H1 (cell line): ENCODE measurements around the gene MT1H. TPM values are rescaled to one million over a fixed set of nuclear protein-coding genes. Genes with fewer than 3 reads are reported as not detected.

Experiments used
- CTCF ChIA-PET: fragments of 300-600 bp; sonication (Branson Sonifier 250); formaldehyde crosslinking; loops from one replicate; lab custom pipeline; 2021; ENCODE audit not compliant: partially characterized antibody; lab: Charles Lee
- POLR2A ChIA-PET: fragments of 300-600 bp; sonication (Branson Sonifier 250); formaldehyde crosslinking; loops from one replicate; lab custom pipeline; 2021; ENCODE audit warnings: inconsistent platforms; ENCODE audit not compliant: partially characterized antibody; lab: Charles Lee
- DNase-seq, 2 experiments: peaks; one replicate each; pipeline versions ENCODE4 v3.0.0 to v3.0.0-alpha.2; 2010 to 2022; ENCODE audit warnings: low spot score in 2 of 2, low read depth in 1 of 2, mixed read lengths in 1 of 2
- FAIRE-seq: peaks from 2 replicates; lab custom pipeline; 2011; peaks lifted over from hg19 to GRCh38; lab: Jason Lieb, UNC
- H2AFZ ChIP-seq: 2 replicates; pipeline ENCODE4 v1.8.1; 2012; ENCODE audit warnings: low read length, inconsistent platforms
- H2AK5ac ChIP-seq: 2 replicates; pipeline ENCODE4 v1.6.1; 2013; ENCODE audit warnings: low read depth, low read length
- H2BK120ac ChIP-seq: replicated peaks from 2 replicates; pipeline ENCODE3; 2013; ENCODE audit warnings: low read depth, low read length, inconsistent platforms
- H2BK12ac ChIP-seq: 2 replicates; pipeline ENCODE4 v1.6.1; 2013; ENCODE audit warnings: low read depth, low read length
- H2BK15ac ChIP-seq: 2 replicates; pipeline ENCODE4 v1.6.1; 2013; ENCODE audit warnings: low read length
- H2BK20ac ChIP-seq: 2 replicates; pipeline ENCODE4 v1.6.1; 2013; ENCODE audit warnings: low read length
- H2BK5ac ChIP-seq: 2 replicates; pipeline ENCODE4 v1.6.1; 2013; ENCODE audit warnings: low read depth, low read length
- H3K14ac ChIP-seq: 2 replicates; pipeline ENCODE4 v1.6.1; 2013; ENCODE audit warnings: inconsistent platforms; ENCODE audit not compliant: insufficient read length
- H3K18ac ChIP-seq: 2 replicates; pipeline ENCODE4 v1.6.1; 2013; ENCODE audit warnings: low read length; ENCODE audit errors: extremely low read depth
- H3K23ac ChIP-seq: 2 replicates; pipeline ENCODE4 v1.6.1; 2013; ENCODE audit warnings: inconsistent platforms; ENCODE audit not compliant: insufficient read length
- H3K23me2 ChIP-seq: 2 replicates; pipeline ENCODE4 v1.6.1; 2013; ENCODE audit warnings: low read depth, low read length
- H3K27ac ChIP-seq: 2 replicates; pipeline ENCODE4 v1.6.1; 2011; ENCODE audit warnings: low read depth, low read length, inconsistent platforms
- H3K27me3 ChIP-seq, 4 experiments: replicated peaks in 1 of 4; 1 replicate in 1 of 4; 2 replicates in 3 of 4; pipeline versions ENCODE4 v1.6.1 to v1.8.1; 2011 to 2013; ENCODE audit warnings: low read length in 3 of 4, mild to moderate bottlenecking in 3 of 4, inconsistent platforms in 2 of 4, mixed read lengths in 2 of 4, moderate library complexity in 1 of 4; ENCODE audit not compliant: control insufficient read depth in 3 of 4, insufficient read depth in 3 of 4; ENCODE audit errors: extremely low read depth in 1 of 4
- H3K36me3 ChIP-seq, 4 experiments: 2 replicates each; pipeline versions ENCODE4 v1.6.1 to v1.8.1; 2011 to 2013; ENCODE audit warnings: mild to moderate bottlenecking in 4 of 4, low read length in 3 of 4, moderate library complexity in 2 of 4, control low read depth in 1 of 4, inconsistent platforms in 1 of 4; ENCODE audit not compliant: insufficient read depth in 4 of 4, control insufficient read depth in 2 of 4
- H3K4ac ChIP-seq: replicated peaks from 2 replicates; pipeline ENCODE3; 2013; ENCODE audit warnings: low read length, low read depth, mixed read lengths, inconsistent platforms; ENCODE audit not compliant: insufficient read length
- H3K4me1 ChIP-seq, 4 experiments: replicated peaks in 1 of 4; 1 replicate in 1 of 4; 2 replicates in 3 of 4; pipeline versions ENCODE4 v1.6.1 to v1.8.1; 2011 to 2013; ENCODE audit warnings: low read length in 3 of 4, inconsistent platforms in 2 of 4, mixed read lengths in 1 of 4; ENCODE audit not compliant: insufficient read depth in 4 of 4, control insufficient read depth in 3 of 4
- H3K4me2 ChIP-seq, 2 experiments: 2 replicates each; pipeline versions ENCODE4 v1.6.1 to v1.8.1; 2011 to 2013; ENCODE audit warnings: low read depth in 2 of 2, low read length in 2 of 2, control low read depth in 1 of 2, inconsistent platforms in 1 of 2, mild to moderate bottlenecking in 1 of 2; ENCODE audit not compliant: insufficient read depth in 1 of 2
- H3K4me3 ChIP-seq, 4 experiments: fragments of 200-600, 300-600 bp in 1 of 4; sonication (generic), shearing (Covaris generic), sonication (Bioruptor Twin) in 1 of 4; 2 replicates each; pipeline versions ENCODE4 v1.5.1 to v1.8.1; 2011 to 2016; ENCODE audit warnings: low read length in 4 of 4, low read depth in 3 of 4, control low read depth in 2 of 4, inconsistent platforms in 2 of 4, mild to moderate bottlenecking in 2 of 4, mixed read lengths in 1 of 4, moderate library complexity in 1 of 4; ENCODE audit not compliant: insufficient read depth in 2 of 4; ENCODE audit errors: extremely low read depth in 1 of 4
- H3K56ac ChIP-seq: replicated peaks from 2 replicates; pipeline ENCODE3; 2013; ENCODE audit warnings: low read depth, mild to moderate bottlenecking, mixed read lengths, low read length, inconsistent platforms; ENCODE audit not compliant: insufficient read length
- H3K79me1 ChIP-seq: 2 replicates; pipeline ENCODE4 v1.6.1; 2013; ENCODE audit warnings: low read depth, low read length, control low read depth
- H3K79me2 ChIP-seq, 2 experiments: 2 replicates each; pipeline versions ENCODE4 v1.6.1 to v1.8.1; 2012 to 2013; ENCODE audit warnings: low read length in 2 of 2, mild to moderate bottlenecking in 2 of 2, inconsistent platforms in 1 of 2; ENCODE audit not compliant: insufficient read depth in 2 of 2, control insufficient read depth in 1 of 2
- H3K9ac ChIP-seq, 4 experiments: replicated peaks in 1 of 4; 1 replicate in 1 of 4; 2 replicates in 3 of 4; pipeline versions ENCODE4 v1.6.1 to v1.8.1; 2011 to 2013; ENCODE audit warnings: low read depth in 3 of 4, low read length in 3 of 4, control low read depth in 2 of 4, mild to moderate bottlenecking in 2 of 4, moderate library complexity in 2 of 4, inconsistent platforms in 1 of 4; ENCODE audit errors: extremely low read depth in 1 of 4
- H3K9me3 ChIP-seq, 2 experiments: 2 replicates each; pipeline versions ENCODE4 v1.6.1 to v1.8.1; 2012 to 2013; ENCODE audit warnings: mild to moderate bottlenecking in 2 of 2, moderate library complexity in 2 of 2, control low read depth in 1 of 2, inconsistent platforms in 1 of 2, low read depth in 1 of 2, low read length in 1 of 2, mixed read lengths in 1 of 2; ENCODE audit not compliant: insufficient read depth in 2 of 2
- H4K20me1 ChIP-seq, 2 experiments: replicated peaks in 1 of 2; 2 replicates each; pipeline versions ENCODE3 to v1.8.1; 2011 to 2013; ENCODE audit warnings: inconsistent platforms in 2 of 2, low read length in 2 of 2, mild to moderate bottlenecking in 1 of 2; ENCODE audit not compliant: insufficient read depth in 2 of 2, control insufficient read depth in 1 of 2
- H4K5ac ChIP-seq: 2 replicates; pipeline ENCODE4 v1.6.1; 2013; ENCODE audit warnings: low read length, low read depth, mixed read lengths, inconsistent platforms; ENCODE audit not compliant: insufficient read length
- H4K8ac ChIP-seq: 2 replicates; pipeline ENCODE4 v1.8.0; 2013; ENCODE audit warnings: mild to moderate bottlenecking, moderate library complexity, low read length, inconsistent platforms; ENCODE audit not compliant: insufficient read depth; ENCODE audit errors: extremely low read depth
- H4K91ac ChIP-seq: replicated peaks from 2 replicates; pipeline ENCODE3; 2013; ENCODE audit warnings: low read length, mixed read lengths, inconsistent platforms; ENCODE audit not compliant: insufficient read length
- ATF2 ChIP-seq: IDR thresholded peaks from 2 replicates; pipeline ENCODE4 v1.6.1; 2012; ENCODE audit warnings: low read length, inconsistent platforms
- BACH1 ChIP-seq: IDR thresholded peaks from 2 replicates; pipeline ENCODE4 v1.6.1; 2012; ENCODE audit warnings: low read length, improper control_type of control experiment
- BCL11A ChIP-seq, 2 experiments: IDR thresholded peaks; one replicate each; pipeline ENCODE4 v1.6.1; 2011; ENCODE audit warnings: low read depth in 2 of 2, low read length in 2 of 2, mild to moderate bottlenecking in 2 of 2
- BRCA1 ChIP-seq: IDR thresholded peaks from 2 replicates; pipeline ENCODE4 v1.6.1; 2012; ENCODE audit warnings: low read depth, low read length, improper control_type of control experiment
- E2F6 ChIP-seq: IDR thresholded peaks from 2 replicates; pipeline ENCODE4 v1.6.1; 2012; ENCODE audit warnings: inconsistent platforms
- GABPA ChIP-seq: IDR thresholded peaks from 2 replicates; pipeline ENCODE4 v1.6.1; 2011; ENCODE audit warnings: mild to moderate bottlenecking, low read length, moderate library complexity, borderline replicate concordance; ENCODE audit not compliant: insufficient read depth
- SP1 ChIP-seq: IDR thresholded peaks from 2 replicates; pipeline ENCODE4 v1.6.1; 2011; ENCODE audit warnings: low read depth, low read length
- TCF12 ChIP-seq: IDR thresholded peaks from 2 replicates; pipeline ENCODE4 v1.6.1; 2011; ENCODE audit warnings: low read depth, mild to moderate bottlenecking, low read length
- WGBS, 2 experiments: shearing (Covaris generic) in 1 of 2; methylation state at CpG; one replicate each; pipeline versions ENCODE4 v1.1.6 to v1.1.7; 2013 to 2015; ENCODE audit warnings: low lambda C conversion rate in 2 of 2, mixed read lengths in 2 of 2, inconsistent platforms in 1 of 2, low coverage in 1 of 2, missing lambda C conversion rate in 1 of 2; ENCODE audit not compliant: insufficient replicate concordance in 2 of 2, insufficient coverage in 1 of 2, insufficient read length in 1 of 2; ENCODE audit errors: extremely low coverage in 1 of 2, missing lambda C conversion rate in 1 of 2; 5-methylcytosine and 5-hydroxymethylcytosine counted together
- polyA plus RNA-seq, 7 experiments: library from polyadenylated mRNA; depleted of rRNA in 3 of 7; stranded (reverse) in 5 of 7; unstranded in 2 of 7; fragments of >200 nt in 5 of 7; fragments of 200-250 nt in 2 of 7; gene quantifications; 1 replicate in 5 of 7; 2 replicates in 1 of 7; 4 replicates in 1 of 7; pipeline versions ENCODE4 v1.2.1 to v1.2.3, GENCODE V29; 2011 to 2013; ENCODE audit warnings: missing spikeins in 2 of 7, mixed read lengths in 2 of 7
- total RNA-seq: library from RNA; stranded (reverse); fragmentation: NEBNext Ultra II Directional; extraction: Animal tissue kit (Norgen Biotek cat#: 25700); gene quantifications from 2 replicates; pipeline ENCODE4 v1.2.1, GENCODE V29; 2021

The MT1H gene
- total and polyA plus RNA-seq, 2 of the 8 experiments (the other 6 are each of a cell fraction or from before 2014, with no cell fraction given) = 11.9 to 95.7 TPM

- H3K14ac ChIP-seq = no peak overlapping the region
- no peak overlapping the region for H2AK5ac ChIP-seq
- no peak overlapping the region for H3K4me3 ChIP-seq
- WGBS, 2 experiments = 93% methylated on average over 1 of the region's 1 CpG; no CpG with 5 or more reads in 1 of the 2 experiments
- H3K27ac ChIP-seq = no peak overlapping the region
- no peak overlapping the region for H3K4me2 ChIP-seq
- H3K4ac ChIP-seq = no peak overlapping the region
- no peak overlapping the region for H2AFZ ChIP-seq
- no peaks in the 10 kb centered on the region for H3K79me1 ChIP-seq
- H3K23me2 ChIP-seq = peaks cover 9% of the 10 kb centered on the region
- no peaks in the 10 kb centered on the region for H3K79me2 ChIP-seq
- DNase-seq (no peak), FAIRE-seq (no peak)
- no peak overlapping the region for H4K91ac ChIP-seq
- no peak overlapping the region for H4K8ac ChIP-seq
- H2BK15ac ChIP-seq = no peak overlapping the region
- H2BK20ac ChIP-seq = no peak overlapping the region
- peaks cover 90 to 100% (median 99%) of the 10 kb centered on the region in 4 experiments for H3K27me3 ChIP-seq
- H2BK12ac ChIP-seq = no peak overlapping the region
- no peak overlapping the region for H3K18ac ChIP-seq
- peaks cover 3 to 22% (median 7%) of the 10 kb centered on the region in 4 experiments for H3K4me1 ChIP-seq
- H3K9ac ChIP-seq = no peak overlapping the region
- H3K36me3 ChIP-seq = no peaks in the 10 kb centered on the region; a peak in 1 of 8 replicates
- no peak overlapping the region for H3K56ac ChIP-seq
- no peak overlapping the region for H2BK5ac ChIP-seq
- no peaks in the 10 kb centered on the region for H3K9me3 ChIP-seq
- no peak overlapping the region for H4K5ac ChIP-seq
- ChIA-PET CTCF (interaction anchor here (0.7 to 3.6 kb wide), 9 partner anchors 9 to 61 kb away, joined by 3 to 14 read pairs (median 4); partner anchors contain the start of genes MT1E and MT1G), POLR2A (interaction anchor here (1.0 to 6.3 kb wide), 9 partner anchors 11 to 31 kb away, joined by 3 to 30 read pairs (median 4); partner anchors contain the start of genes MT1E and MT1F)
- peaks cover 6 to 31% of the 10 kb centered on the region in 2 experiments for H4K20me1 ChIP-seq
- H3K23ac ChIP-seq = no peak overlapping the region
- no peak overlapping the region for H2BK120ac ChIP-seq
- TF ChIP-seq E2F6 (no peak), BRCA1 (no peak), ATF2 (no peak), GABPA (no peak), BACH1 (no peak), SP1 (no peak), TCF12 (no peak), BCL11A (IDR thresholded peaks at IDR 0.05; ENCODE audit: low read depth in 2 of 2, low read length in 2 of 2) (no peak)
Measured at GRCh38 chr16:56640076-56640475, 29.5 kb upstream of the MT1H start.
